K562 (cell line): Measurements from ENCODE around the gene S100A6. TPM values are rescaled to one million over a fixed set of nuclear protein-coding genes. Genes with fewer than 3 reads are reported as not detected.

Experiments
- ARID1B ChIP-seq: fragments of 450-650 bp; IDR thresholded peaks from 2 replicates; pipeline ENCODE4 v1.6.1; 2016; ENCODE audit warnings: antibody characterized with exemption, mild to moderate bottlenecking, inconsistent platforms
- BCOR ChIP-seq: fragments of 450-650 bp; IDR thresholded peaks from 2 replicates; pipeline ENCODE4 v1.6.1; 2016
- CBFB ChIP-seq: sonication (generic); formaldehyde crosslinking; IDR thresholded peaks from 2 replicates; pipeline ENCODE4 v1.4.0; 2020; ENCODE audit warnings: mild to moderate bottlenecking, missing genetic modification reagents
- E2F6 ChIP-seq, 2 experiments: IDR thresholded peaks; 2 replicates each; pipeline ENCODE4 v1.6.1; 2011; ENCODE audit warnings: borderline replicate concordance in 1 of 2, control low read depth in 1 of 2, low read depth in 1 of 2, low read length in 1 of 2, mild to moderate bottlenecking in 1 of 2, mixed read lengths in 1 of 2, moderate library complexity in 1 of 2; ENCODE audit not compliant: insufficient read depth in 1 of 2, insufficient read length in 1 of 2, poor library complexity in 1 of 2, severe bottlenecking in 1 of 2; ENCODE audit errors: extremely low read depth in 1 of 2
- HLTF ChIP-seq: fragments of 450-650 bp; IDR thresholded peaks from 2 replicates; pipeline ENCODE4 v1.6.1; 2016
- KAT2B ChIP-seq: IDR thresholded peaks from one replicate; pipeline ENCODE4 v1.6.1; 2012; ENCODE audit warnings: low read depth, mild to moderate bottlenecking, control low read depth, inconsistent platforms, low read length, moderate library complexity
- LEF1 ChIP-seq: fragments of 450-650 bp; IDR thresholded peaks from 2 replicates; pipeline ENCODE4 v1.6.1; 2016; ENCODE audit warnings: mild to moderate bottlenecking
- MTF1 ChIP-seq: fragments of 250-450 bp; sonication (Bioruptor Pico); IDR thresholded peaks from 2 replicates; pipeline ENCODE4 v1.9.0; 2021; ENCODE audit warnings: moderate library complexity, mild to moderate bottlenecking, inconsistent platforms, borderline replicate concordance
- NR3C1 ChIP-seq: sonication (generic); formaldehyde crosslinking; IDR thresholded peaks from 2 replicates; pipeline ENCODE4 v1.8.1; 2022; ENCODE audit warnings: missing genetic modification reagents
- SIX5 ChIP-seq, 2 experiments: IDR thresholded peaks; 2 replicates each; pipeline ENCODE4 v1.6.1; 2011; ENCODE audit warnings: low read length in 2 of 2, borderline replicate concordance in 1 of 2, low read depth in 1 of 2, mild to moderate bottlenecking in 1 of 2, moderate library complexity in 1 of 2; ENCODE audit not compliant: insufficient read depth in 1 of 2
- SREBF2 ChIP-seq: sonication (generic); formaldehyde crosslinking; IDR thresholded peaks from 2 replicates; pipeline ENCODE4 v1.4.0; 2020; ENCODE audit warnings: mild to moderate bottlenecking, missing genetic modification reagents
- TFAP4 ChIP-seq: sonication (generic); formaldehyde crosslinking; IDR thresholded peaks from 2 replicates; pipeline ENCODE4 v1.8.0; 2022; ENCODE audit warnings: missing genetic modification reagents, mild to moderate bottlenecking, moderate library complexity, borderline replicate concordance
- TOE1 ChIP-seq, 2 experiments: fragments of 450-650 bp in 1 of 2; sonication (generic) in 1 of 2; formaldehyde crosslinking in 1 of 2; IDR thresholded peaks; 2 replicates each; pipeline versions ENCODE4 v1.7.1 to v1.8.0; 2016 to 2022; ENCODE audit warnings: borderline replicate concordance in 2 of 2, mild to moderate bottlenecking in 2 of 2, antibody characterized with exemption in 1 of 2, inconsistent platforms in 1 of 2, low read depth in 1 of 2, missing genetic modification reagents in 1 of 2, moderate library complexity in 1 of 2
- ZNF347 ChIP-seq: fragments of 450-650 bp; formaldehyde crosslinking; IDR thresholded peaks from 2 replicates; pipeline ENCODE4 v1.4.0; 2020; ENCODE audit warnings: low read depth, mild to moderate bottlenecking, moderate library complexity
- polyA plus RNA-seq, 8 experiments: library from polyadenylated mRNA; depleted of rRNA in 4 of 8; stranded (reverse) in 5 of 8; unstranded in 3 of 8; fragments of >200 nt; fragmentation: Nextera tagmentation in 2 of 8; fragmentation: Illumina TruSeq in 1 of 8; extraction: Ambion mirVana in 2 of 8; extraction: Trizol in 1 of 8; gene quantifications; 2 replicates each; pipeline versions ENCODE4 v1.2.1 to v1.2.3, GENCODE V29; 2011 to 2014; ENCODE audit warnings: inconsistent platforms in 1 of 8, missing spikeins in 1 of 8
- total RNA-seq, 7 experiments: library from RNA; depleted of rRNA in 6 of 7; stranded (reverse); fragments of >200 nt in 6 of 7; fragmentation: Illumina TruSeq in 2 of 7; extraction: Trizol in 2 of 7; gene quantifications; 2 replicates each; pipeline versions ENCODE4 v1.2.1 to v1.2.3, GENCODE V29; 2011 to 2021; ENCODE audit warnings: low replicate concordance in 1 of 7
- TF ChIP-seq, protein P1 (sequence below): fragments of 250-450 bp; sonication (Bioruptor Pico); IDR thresholded peaks from 2 replicates; pipeline ENCODE4 v1.4.0; 2020; ENCODE audit warnings: mild to moderate bottlenecking, moderate library complexity, borderline replicate concordance
- TF ChIP-seq, protein P2 (sequence below), 2 experiments: fragments of 450-650 bp; IDR thresholded peaks; 2 replicates each; pipeline ENCODE4 v1.6.1; 2016
- TF ChIP-seq, protein P3 (sequence below): sonication (generic); formaldehyde crosslinking; IDR thresholded peaks from 2 replicates; pipeline ENCODE4 v1.8.1; 2023; ENCODE audit warnings: mild to moderate bottlenecking, missing genetic modification reagents

Gene S100A6
- total and polyA plus RNA-seq, 9 of the 15 experiments (the other 6 are each of a cell fraction or from before 2014, with no cell fraction given), result 9.8 to 66.5 (median 23.2) TPM

DNA sequence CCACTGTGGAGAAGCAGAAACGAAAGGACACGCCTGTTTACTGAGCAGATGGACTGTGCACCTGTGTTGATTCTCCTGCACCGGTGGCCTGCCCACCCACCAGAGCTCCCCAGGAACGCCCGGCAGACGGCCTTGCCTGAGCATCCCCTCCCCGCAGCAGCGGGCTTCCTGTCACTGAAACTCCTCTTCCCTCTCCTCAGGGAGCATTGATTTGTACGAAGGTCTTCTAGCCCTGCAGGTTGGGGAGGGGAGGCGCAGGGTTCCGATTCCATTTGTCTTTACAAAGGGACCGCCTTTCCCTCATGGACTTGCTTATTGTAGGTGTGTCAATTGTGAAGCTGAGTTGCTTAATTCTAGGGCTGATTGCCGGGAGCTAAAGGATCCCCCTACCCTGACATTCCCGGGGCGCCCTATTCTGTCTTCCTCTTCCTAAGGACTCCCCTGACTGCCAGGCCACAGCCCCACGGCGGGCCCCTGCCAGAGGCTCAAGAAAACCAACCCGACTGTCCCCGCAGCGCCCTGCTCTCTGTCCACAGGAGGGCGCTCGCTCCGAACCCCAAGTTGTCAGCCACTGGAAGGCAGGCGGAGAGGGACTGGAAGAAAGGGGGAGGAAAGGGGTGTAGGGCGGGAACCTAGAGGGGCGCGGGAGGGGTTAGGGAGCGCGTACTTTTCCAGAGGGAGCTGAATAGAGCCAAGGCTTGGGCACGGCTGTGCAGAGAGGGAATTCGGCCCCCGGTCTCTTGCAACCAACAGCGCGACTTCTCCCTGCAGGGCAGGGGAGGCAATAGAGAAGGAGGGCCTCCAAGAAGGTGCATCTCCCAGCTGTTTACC is 2.8 kb downstream of the S100A6 start (continued):
- TF ChIP-seq, protein P1, sequence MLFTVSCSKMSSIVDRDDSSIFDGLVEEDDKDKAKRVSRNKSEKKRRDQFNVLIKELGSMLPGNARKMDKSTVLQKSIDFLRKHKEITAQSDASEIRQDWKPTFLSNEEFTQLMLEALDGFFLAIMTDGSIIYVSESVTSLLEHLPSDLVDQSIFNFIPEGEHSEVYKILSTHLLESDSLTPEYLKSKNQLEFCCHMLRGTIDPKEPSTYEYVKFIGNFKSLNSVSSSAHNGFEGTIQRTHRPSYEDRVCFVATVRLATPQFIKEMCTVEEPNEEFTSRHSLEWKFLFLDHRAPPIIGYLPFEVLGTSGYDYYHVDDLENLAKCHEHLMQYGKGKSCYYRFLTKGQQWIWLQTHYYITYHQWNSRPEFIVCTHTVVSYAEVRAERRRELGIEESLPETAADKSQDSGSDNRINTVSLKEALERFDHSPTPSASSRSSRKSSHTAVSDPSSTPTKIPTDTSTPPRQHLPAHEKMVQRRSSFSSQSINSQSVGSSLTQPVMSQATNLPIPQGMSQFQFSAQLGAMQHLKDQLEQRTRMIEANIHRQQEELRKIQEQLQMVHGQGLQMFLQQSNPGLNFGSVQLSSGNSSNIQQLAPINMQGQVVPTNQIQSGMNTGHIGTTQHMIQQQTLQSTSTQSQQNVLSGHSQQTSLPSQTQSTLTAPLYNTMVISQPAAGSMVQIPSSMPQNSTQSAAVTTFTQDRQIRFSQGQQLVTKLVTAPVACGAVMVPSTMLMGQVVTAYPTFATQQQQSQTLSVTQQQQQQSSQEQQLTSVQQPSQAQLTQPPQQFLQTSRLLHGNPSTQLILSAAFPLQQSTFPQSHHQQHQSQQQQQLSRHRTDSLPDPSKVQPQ, result no peak
- TF ChIP-seq MTF1 (CRISPR knock-in tag) (no peak), NR3C1 (no peak), BCOR (no peak; the same call in 1 of the 2 replicates), CBFB (CRISPR knock-in tag) (no peak), HLTF (no peak), E2F6 (IDR thresholded peaks at IDR 0.05; ENCODE audit: borderline replicate concordance in 1 of 2, extremely low read depth in 1 of 2, insufficient read depth in 1 of 2, insufficient read length in 1 of 2, low read depth in 1 of 2, low read length in 1 of 2, poor library complexity in 1 of 2, severe bottlenecking in 1 of 2) (peak in 1 of 2 experiments; percentile 15), SREBF2 (CRISPR knock-in tag) (no peak), TOE1 (IDR thresholded peaks at IDR 0.05; ENCODE audit: borderline replicate concordance) (0 out of 2 replicates have a peak, but pooled peaks have one; percentile 18), TOE1 (CRISPR knock-in tag; IDR thresholded peaks at IDR 0.05; ENCODE audit: borderline replicate concordance, low read depth) (no peak), KAT2B (no peak), ARID1B (no peak), LEF1 (no peak), ZNF347 (no peak), TFAP4 (CRISPR knock-in tag) (peak; percentile 70; the same call in 1 of the 2 replicates), SIX5 (IDR thresholded peaks at IDR 0.05; ENCODE audit: borderline replicate concordance in 1 of 2, insufficient read depth in 1 of 2, low read depth in 1 of 2, low read length in 2 of 2) (no peak)
- TF ChIP-seq, protein P2, sequence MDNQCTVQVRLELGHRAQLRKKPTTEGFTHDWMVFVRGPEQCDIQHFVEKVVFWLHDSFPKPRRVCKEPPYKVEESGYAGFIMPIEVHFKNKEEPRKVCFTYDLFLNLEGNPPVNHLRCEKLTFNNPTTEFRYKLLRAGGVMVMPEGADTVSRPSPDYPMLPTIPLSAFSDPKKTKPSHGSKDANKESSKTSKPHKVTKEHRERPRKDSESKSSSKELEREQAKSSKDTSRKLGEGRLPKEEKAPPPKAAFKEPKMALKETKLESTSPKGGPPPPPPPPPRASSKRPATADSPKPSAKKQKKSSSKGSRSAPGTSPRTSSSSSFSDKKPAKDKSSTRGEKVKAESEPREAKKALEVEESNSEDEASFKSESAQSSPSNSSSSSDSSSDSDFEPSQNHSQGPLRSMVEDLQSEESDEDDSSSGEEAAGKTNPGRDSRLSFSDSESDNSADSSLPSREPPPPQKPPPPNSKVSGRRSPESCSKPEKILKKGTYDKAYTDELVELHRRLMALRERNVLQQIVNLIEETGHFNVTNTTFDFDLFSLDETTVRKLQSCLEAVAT (IDR thresholded peaks at IDR 0.05), result no peak
- TF ChIP-seq, protein P3, sequence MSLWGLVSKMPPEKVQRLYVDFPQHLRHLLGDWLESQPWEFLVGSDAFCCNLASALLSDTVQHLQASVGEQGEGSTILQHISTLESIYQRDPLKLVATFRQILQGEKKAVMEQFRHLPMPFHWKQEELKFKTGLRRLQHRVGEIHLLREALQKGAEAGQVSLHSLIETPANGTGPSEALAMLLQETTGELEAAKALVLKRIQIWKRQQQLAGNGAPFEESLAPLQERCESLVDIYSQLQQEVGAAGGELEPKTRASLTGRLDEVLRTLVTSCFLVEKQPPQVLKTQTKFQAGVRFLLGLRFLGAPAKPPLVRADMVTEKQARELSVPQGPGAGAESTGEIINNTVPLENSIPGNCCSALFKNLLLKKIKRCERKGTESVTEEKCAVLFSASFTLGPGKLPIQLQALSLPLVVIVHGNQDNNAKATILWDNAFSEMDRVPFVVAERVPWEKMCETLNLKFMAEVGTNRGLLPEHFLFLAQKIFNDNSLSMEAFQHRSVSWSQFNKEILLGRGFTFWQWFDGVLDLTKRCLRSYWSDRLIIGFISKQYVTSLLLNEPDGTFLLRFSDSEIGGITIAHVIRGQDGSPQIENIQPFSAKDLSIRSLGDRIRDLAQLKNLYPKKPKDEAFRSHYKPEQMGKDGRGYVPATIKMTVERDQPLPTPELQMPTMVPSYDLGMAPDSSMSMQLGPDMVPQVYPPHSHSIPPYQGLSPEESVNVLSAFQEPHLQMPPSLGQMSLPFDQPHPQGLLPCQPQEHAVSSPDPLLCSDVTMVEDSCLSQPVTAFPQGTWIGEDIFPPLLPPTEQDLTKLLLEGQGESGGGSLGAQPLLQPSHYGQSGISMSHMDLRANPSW (CRISPR knock-in tag), result no peak
